Measurements from ENCODE around the gene SEC62. TPM values are rescaled to one million over a fixed set of nuclear protein-coding genes. Genes with fewer than 3 reads are reported as not detected.

SEC62 gene
- total RNA-seq, 2 donors from 2014 or later = 50.4 to 54.0 TPM

- H3K4me1 ChIP-seq (replicated peaks) = peaks cover 8% of the 10 kb centered on the region
- H3K9me3 ChIP-seq = no peaks in the 10 kb centered on the region
- intact Hi-C loops (cut with DNase I) = no loop called here
- H3K27me3 ChIP-seq (replicated peaks; ENCODE audit: insufficient read depth) = no peaks in the 10 kb centered on the region
- TF ChIP-seq CTCF (IDR thresholded peaks at IDR 0.05) (no peak), POLR2AphosphoS5 (IDR thresholded peaks at IDR 0.05) (no peak)
- H3K27ac ChIP-seq = peak overlapping the region; percentile 79 to 86
- H3K4me3 ChIP-seq = no peak overlapping the region
- no peaks in the 10 kb centered on the region for H3K36me3 ChIP-seq
- DNase-seq (ENCODE audit: low spot score) = no peak
- 87% methylated on average over 3 of the region's 3 CpGs for WGBS
Observed at GRCh38 chr3:170047133-170047404, 80.5 kb downstream of the SEC62 start.

Other genes with a start within 250 kb of the SEC62 start
- 1,000 to 10,000 TPM in 1 of 2 donors, 100 to 1,000 TPM in 1; 128 to 1,013 TPM for gene TERC, start 201.7 kb upstream of the SEC62 start, total RNA-seq
- gene ACTRT3, start 197.2 kb upstream of the SEC62 start, total RNA-seq = 1 to 10 TPM in 1 of 2 donors, under 1 TPM in 1; 0.46 to 4.5 TPM
- gene MYNN, start 193.4 kb upstream of the SEC62 start, total RNA-seq = 10 to 100 TPM; 13.5 to 19.9 TPM
- under 1 TPM in 1 of 2 donors, not detected in 1; 0.74 TPM for gene LRRIQ4, start 153.9 kb upstream of the SEC62 start, total RNA-seq
- 1 to 10 TPM; 2.8 to 5.4 TPM for gene LRRC34, start 153.9 kb upstream of the SEC62 start, total RNA-seq
- 1 to 10 TPM in 1 of 2 donors, under 1 TPM in 1; 0.91 to 1.1 TPM for gene LRRC31, start 96.9 kb upstream of the SEC62 start, total RNA-seq
- gene SAMD7, start 55.2 kb upstream of the SEC62 start, total RNA-seq = 1 to 10 TPM in 1 of 2 donors, not detected in 1; 1.5 TPM
- gene GPR160, start 71.2 kb downstream of the SEC62 start, total RNA-seq = 10 to 100 TPM; 27.4 to 88.9 TPM
- gene PHC3, start 214.9 kb downstream of the SEC62 start, total RNA-seq = 100 to 1,000 TPM in 1 of 2 donors, 10 to 100 TPM in 1; 34.5 to 100 TPM

Measured in prostate gland (tissue), 2 donors.